Endothelial cell of umbilical vein (primary cell): ENCODE data around the gene ZNF326. TPM values are rescaled to one million over a fixed set of nuclear protein-coding genes. Genes with fewer than 3 reads are reported as not detected.

Source experiments
- BruUV-seq: library from RNA; stranded (reverse); fragments of 400-500 nt; replicated peaks from 2 replicates; lab custom pipeline; 2021; lab: Mats Ljungman, UMichigan
- CTCF ChIA-PET: fragments of 300-600, 350-600 bp; sonication (Branson Sonifier 250); formaldehyde crosslinking; loops from one replicate; lab custom pipeline; 2021; ENCODE audit warnings: antibody characterized with exemption, inconsistent platforms; lab: Charles Lee
- POLR2A ChIA-PET: fragments of 300-600, 350-600 bp; sonication (Branson Sonifier 250); formaldehyde crosslinking; loops from one replicate; lab custom pipeline; 2021; ENCODE audit warnings: antibody characterized with exemption, inconsistent platforms; lab: Charles Lee
- DNase-seq: peaks from one replicate; pipeline ENCODE4 v3.0.0-alpha.2; 2011; ENCODE audit warnings: low read depth, low spot score
- FAIRE-seq: peaks from 2 replicates; lab custom pipeline; 2011; peaks lifted over from hg19 to GRCh38; lab: Jason Lieb, UNC
- H2AFZ ChIP-seq: 2 replicates; pipeline ENCODE4 v1.6.0; 2012; ENCODE audit warnings: low read depth, low read length, control low read depth, inconsistent platforms
- H3K27ac ChIP-seq: 2 replicates; pipeline ENCODE4 v1.5.1; 2011; ENCODE audit warnings: low read depth, mild to moderate bottlenecking, control low read depth, low read length, moderate library complexity; ENCODE audit not compliant: insufficient read depth
- H3K27me3 ChIP-seq, 2 experiments: 2 replicates each; pipeline versions ENCODE4 v1.6.0 to v1.6.1; 2011; ENCODE audit warnings: low read length in 2 of 2, mixed read lengths in 1 of 2; ENCODE audit not compliant: control insufficient read depth in 2 of 2, insufficient read depth in 2 of 2
- H3K36me3 ChIP-seq, 2 experiments: 2 replicates in 1 of 2; 3 replicates in 1 of 2; pipeline ENCODE4 v1.5.1; 2011; ENCODE audit warnings: low read length in 2 of 2, mild to moderate bottlenecking in 1 of 2, moderate library complexity in 1 of 2; ENCODE audit not compliant: control insufficient read depth in 2 of 2, insufficient read depth in 2 of 2; ENCODE audit errors: extremely low read depth in 1 of 2
- H3K4me1 ChIP-seq: 3 replicates; pipeline ENCODE4 v1.5.1; 2011; ENCODE audit warnings: mild to moderate bottlenecking, low read length; ENCODE audit not compliant: control insufficient read depth, insufficient read depth; ENCODE audit errors: extremely low read depth
- H3K4me2 ChIP-seq: 2 replicates; pipeline ENCODE4 v1.6.1; 2011; ENCODE audit warnings: low read length, control low read depth, mixed read lengths; ENCODE audit not compliant: insufficient read depth
- H3K4me3 ChIP-seq, 3 experiments: fragments of 200-600 bp in 1 of 3; sonication (generic), shearing (Covaris generic) in 1 of 3; replicated peaks in 1 of 3; 2 replicates each; pipeline ENCODE4 v1.5.1; 2011 to 2016; ENCODE audit warnings: control low read depth in 3 of 3, low read length in 3 of 3, mild to moderate bottlenecking in 2 of 3, inconsistent platforms in 1 of 3, low read depth in 1 of 3, moderate library complexity in 1 of 3; ENCODE audit not compliant: insufficient read depth in 1 of 3
- H3K79me2 ChIP-seq: 2 replicates; pipeline ENCODE4 v1.6.0; 2012; ENCODE audit warnings: low read length, inconsistent platforms; ENCODE audit not compliant: control insufficient read depth, insufficient read depth
- H3K9ac ChIP-seq: replicated peaks from 2 replicates; pipeline ENCODE3; 2011; ENCODE audit warnings: low read length, control low read depth; ENCODE audit not compliant: insufficient read depth; ENCODE audit errors: extremely low read depth
- H3K9me1 ChIP-seq: replicated peaks from 3 replicates; pipeline ENCODE4 v1.6.0; 2011; ENCODE audit warnings: mild to moderate bottlenecking, low read length; ENCODE audit not compliant: control insufficient read depth, insufficient read depth; ENCODE audit errors: extremely low read depth
- H3K9me3 ChIP-seq: replicated peaks from 2 replicates; pipeline ENCODE4 v1.5.1; 2012; ENCODE audit warnings: low read length, inconsistent platforms; ENCODE audit not compliant: control insufficient read depth, insufficient read depth
- H4K20me1 ChIP-seq: replicated peaks from 2 replicates; pipeline ENCODE3; 2011; ENCODE audit warnings: mild to moderate bottlenecking, low read length; ENCODE audit not compliant: control insufficient read depth, insufficient read depth; ENCODE audit errors: extremely low read depth
- CTCF ChIP-seq, 2 donors: IDR thresholded peaks; 1 replicate in 1 of 2; 2 replicates in 1 of 2; pipeline ENCODE4 v1.5.1; 2011; ENCODE audit warnings: low read length in 2 of 2, mild to moderate bottlenecking in 2 of 2, moderate library complexity in 2 of 2, control low read depth in 1 of 2, inconsistent platforms in 1 of 2, low read depth in 1 of 2; ENCODE audit not compliant: insufficient read depth in 1 of 2; ENCODE audit errors: extremely low read depth in 1 of 2
- EZH2 ChIP-seq: IDR thresholded peaks from 2 replicates; pipeline ENCODE4 v1.6.1; 2012; ENCODE audit warnings: borderline replicate concordance, low read depth, mild to moderate bottlenecking, moderate library complexity, low read length, inconsistent platforms; ENCODE audit not compliant: severe bottlenecking
- FOS ChIP-seq: IDR thresholded peaks from 2 replicates; pipeline ENCODE4 v1.6.1; 2011; ENCODE audit warnings: mild to moderate bottlenecking, low read length, moderate library complexity, borderline replicate concordance; ENCODE audit not compliant: insufficient read depth
- GATA2 ChIP-seq: IDR thresholded peaks from 2 replicates; pipeline ENCODE4 v1.7.0; 2011; ENCODE audit warnings: low read depth, mild to moderate bottlenecking, moderate library complexity, mixed read lengths, low read length; ENCODE audit not compliant: insufficient read length, insufficient read depth
- JUN ChIP-seq: IDR thresholded peaks from 2 replicates; pipeline ENCODE4 v1.6.1; 2011; ENCODE audit warnings: borderline replicate concordance, low read depth; ENCODE audit not compliant: insufficient read length, insufficient read depth
- MAX ChIP-seq: IDR thresholded peaks from 2 replicates; pipeline ENCODE4 v1.6.1; 2011; ENCODE audit not compliant: insufficient read depth, insufficient read length
- MYC ChIP-seq: IDR thresholded peaks from one replicate; pipeline ENCODE4 v1.6.1; 2011; ENCODE audit warnings: mild to moderate bottlenecking, low read depth, low read length
- POLR2A ChIP-seq: IDR thresholded peaks from 2 replicates; pipeline ENCODE4 v1.6.1; 2012; ENCODE audit warnings: low read depth, mild to moderate bottlenecking, control low read depth, low read length
- POLR2AphosphoS5 ChIP-seq: IDR thresholded peaks from 2 replicates; pipeline ENCODE4 v1.6.1; 2012; ENCODE audit warnings: low read depth, mild to moderate bottlenecking, control low read depth, low read length, moderate library complexity; ENCODE audit not compliant: insufficient read depth
- dilution Hi-C: fragments of 300-500 bp; cut with MboI; formaldehyde crosslinking; loops from one replicate; pipeline ENCODE4 v1.15.0; 2019; ENCODE audit warnings: low sequenced_read_pairs; ENCODE audit not compliant: extremely low pct_ligation_motif_present
- intact Hi-C: fragments of 100-400 bp; cut with micrococcal nuclease; formaldehyde crosslinking; loops from one replicate; pipeline ENCODE4 v1.10.0; 2022
- polyA plus RNA-seq, 4 experiments: library from polyadenylated mRNA; depleted of rRNA in 3 of 4; stranded (reverse) in 3 of 4; unstranded in 1 of 4; fragments of >200 nt; gene quantifications; 2 replicates each; pipeline versions ENCODE4 v1.2.1 to v1.2.3, GENCODE V29; 2011 to 2012; ENCODE audit warnings: missing spikeins in 1 of 4
- total RNA-seq: library from RNA; stranded (reverse); gene quantifications from 2 replicates; pipeline ENCODE4 v1.2.3, GENCODE V29; 2021

ZNF326 gene
- total and polyA plus RNA-seq, 2 donors (not counting 3 experiments of a cell fraction or from before 2014, with no cell fraction given), result 13.1 to 29.9 TPM

- H3K9me3 ChIP-seq, result no peaks in the 10 kb centered on the region
- no peak overlapping the region for H3K27ac ChIP-seq
- no peaks in the 10 kb centered on the region for H3K9me1 ChIP-seq
- no peak for DNase-seq
- no peaks in the 10 kb centered on the region for H3K36me3 ChIP-seq
- no peak overlapping the region for H3K4me3 ChIP-seq
- POLR2A ChIA-PET, result no interaction called here
- H3K4me2 ChIP-seq, result no peak overlapping the region
- no peak overlapping the region for H3K9ac ChIP-seq
- TF ChIP-seq FOS (no peak), POLR2A (no peak), POLR2AphosphoS5 (no peak), CTCF (IDR thresholded peaks at IDR 0.05; ENCODE audit: extremely low read depth in 1 of 2, insufficient read depth in 1 of 2, low read depth in 1 of 2, low read length in 2 of 2) (no peak), GATA2 (no peak), MYC (no peak), EZH2 (no peak), JUN (no peak), MAX (no peak)
- no peak for FAIRE-seq
- intact Hi-C loops (no loop called here), dilution Hi-C loops (no loop called here)
- CTCF ChIA-PET, result interaction anchor here (0.8 to 1.5 kb wide), 5 partner anchors 9 to 150 kb away, joined by 3 to 11 read pairs (median 3); no protein-coding TSS in a partner anchor
- H4K20me1 ChIP-seq, result no peaks in the 10 kb centered on the region
- H3K4me1 ChIP-seq, result peaks cover 5% of the 10 kb centered on the region
- H2AFZ ChIP-seq, result no peak overlapping the region
- no TSS peak for BruUV-seq
- no peaks in the 10 kb centered on the region for H3K27me3 ChIP-seq
- H3K79me2 ChIP-seq, result no peaks in the 10 kb centered on the region
Observed at GRCh38 chr1:89954401-89954800, 40.5 kb upstream of the ZNF326 start.
